Suprapubic skin (tissue), 3 donors: ENCODE measurements around the gene RFXANK.

Experiments used
- POLR2A ChIP-seq, 2 donors: fragments of 450-650 bp; IDR thresholded peaks; one replicate each; pipeline ENCODE4 v1.6.1; 2017; ENCODE audit warnings: antibody characterized with exemption in 2 of 2, mild to moderate bottlenecking in 2 of 2, moderate library complexity in 2 of 2
- TF ChIP-seq, protein P1 (sequence below), 2 donors: fragments of 200-600 bp in 1 of 2; fragments of 450-650 bp in 1 of 2; sonication (generic) in 1 of 2; IDR thresholded peaks; one replicate each; pipeline ENCODE4 v1.5.1; 2016 to 2019; ENCODE audit warnings: antibody characterized with exemption in 2 of 2, mild to moderate bottlenecking in 1 of 2, moderate library complexity in 1 of 2

DNA sequence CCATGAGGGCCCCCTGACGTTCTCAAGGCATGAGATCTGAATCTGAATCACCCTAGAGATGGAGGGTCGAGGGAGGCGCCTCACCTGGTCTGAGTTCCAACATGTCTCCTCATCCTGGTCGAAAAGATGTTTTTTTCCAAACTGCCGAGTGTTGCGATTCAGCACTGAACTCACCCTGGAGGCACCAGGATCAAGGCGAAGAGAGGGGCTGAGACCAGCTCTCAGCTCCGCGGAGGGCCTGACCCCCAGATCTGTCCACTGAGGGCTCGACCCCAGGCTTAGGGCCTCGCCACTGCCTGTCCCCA is 10.6 kb downstream of the RFXANK start:
- TF ChIP-seq POLR2A (IDR thresholded peaks at IDR 0.05), result no peak
- TF ChIP-seq, protein P1, sequence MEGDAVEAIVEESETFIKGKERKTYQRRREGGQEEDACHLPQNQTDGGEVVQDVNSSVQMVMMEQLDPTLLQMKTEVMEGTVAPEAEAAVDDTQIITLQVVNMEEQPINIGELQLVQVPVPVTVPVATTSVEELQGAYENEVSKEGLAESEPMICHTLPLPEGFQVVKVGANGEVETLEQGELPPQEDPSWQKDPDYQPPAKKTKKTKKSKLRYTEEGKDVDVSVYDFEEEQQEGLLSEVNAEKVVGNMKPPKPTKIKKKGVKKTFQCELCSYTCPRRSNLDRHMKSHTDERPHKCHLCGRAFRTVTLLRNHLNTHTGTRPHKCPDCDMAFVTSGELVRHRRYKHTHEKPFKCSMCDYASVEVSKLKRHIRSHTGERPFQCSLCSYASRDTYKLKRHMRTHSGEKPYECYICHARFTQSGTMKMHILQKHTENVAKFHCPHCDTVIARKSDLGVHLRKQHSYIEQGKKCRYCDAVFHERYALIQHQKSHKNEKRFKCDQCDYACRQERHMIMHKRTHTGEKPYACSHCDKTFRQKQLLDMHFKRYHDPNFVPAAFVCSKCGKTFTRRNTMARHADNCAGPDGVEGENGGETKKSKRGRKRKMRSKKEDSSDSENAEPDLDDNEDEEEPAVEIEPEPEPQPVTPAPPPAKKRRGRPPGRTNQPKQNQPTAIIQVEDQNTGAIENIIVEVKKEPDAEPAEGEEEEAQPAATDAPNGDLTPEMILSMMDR (IDR thresholded peaks at IDR 0.05), result no peak
